Spleen (tissue), 11 donors: ENCODE data around the gene DECR2. TPM values are rescaled to one million over a fixed set of nuclear protein-coding genes. Genes with fewer than 3 reads are reported as not detected.
A peak's percentile ranks its signal among the peaks of the same experiment; 100 is the strongest.

ENCODE experiments used
- DNase-seq: peaks from one replicate; pipeline ENCODE4 v3.0.0-alpha.2; 2020
- H3K27ac ChIP-seq, 8 donors: fragments of 200-600 bp; sonication (generic) in 7 of 8; 1 replicate in 4 of 8; 2 replicates in 4 of 8; pipeline versions ENCODE4 v1.5.0 to v1.8.0; 2016 to 2021; ENCODE audit warnings: inconsistent platforms in 4 of 8, mild to moderate bottlenecking in 4 of 8, moderate library complexity in 1 of 8
- H3K27me3 ChIP-seq, 7 donors: fragments of 200-600 bp; sonication (generic) in 6 of 7; replicated peaks in 1 of 7; 1 replicate in 4 of 7; 2 replicates in 3 of 7; pipeline versions ENCODE4 v1.5.0 to v1.8.0; 2016 to 2021; ENCODE audit warnings: inconsistent platforms in 3 of 7, mild to moderate bottlenecking in 1 of 7
- H3K36me3 ChIP-seq, 6 donors: fragments of 200-600 bp; sonication (generic) in 5 of 6; 1 replicate in 4 of 6; 2 replicates in 2 of 6; pipeline versions ENCODE4 v1.5.0 to v1.8.0; 2016 to 2021; ENCODE audit warnings: inconsistent platforms in 2 of 6
- H3K4me1 ChIP-seq, 6 donors: fragments of 200-600 bp; sonication (generic) in 5 of 6; 1 replicate in 3 of 6; 2 replicates in 3 of 6; pipeline versions ENCODE4 v1.5.0 to v1.8.0; 2016 to 2021; ENCODE audit warnings: inconsistent platforms in 3 of 6
- H3K4me3 ChIP-seq, 8 donors: fragments of 200-600 bp; sonication (generic) in 7 of 8; 1 replicate in 4 of 8; 2 replicates in 4 of 8; pipeline versions ENCODE4 v1.5.0 to v1.8.0; 2016 to 2021; ENCODE audit warnings: inconsistent platforms in 4 of 8, mild to moderate bottlenecking in 4 of 8, moderate library complexity in 2 of 8
- H3K9me3 ChIP-seq, 8 donors: fragments of 200-600 bp; sonication (generic) in 7 of 8; 1 replicate in 4 of 8; 2 replicates in 4 of 8; pipeline versions ENCODE4 v1.5.0 to v1.8.0; 2016 to 2021; ENCODE audit warnings: inconsistent platforms in 4 of 8
- POLR2A ChIP-seq, 3 donors: fragments of 450-650 bp; IDR thresholded peaks; one replicate each; pipeline ENCODE4 v1.5.1; 2017; ENCODE audit warnings: antibody characterized with exemption in 3 of 3, mild to moderate bottlenecking in 1 of 3
- POLR2AphosphoS5 ChIP-seq, 3 donors: sonication (generic); formaldehyde crosslinking; IDR thresholded peaks; one replicate each; pipeline ENCODE4 v1.5.1; 2017; ENCODE audit warnings: antibody characterized with exemption in 3 of 3
- WGBS, 5 donors: extraction: QIAGEN DNeasy Blood & Tissue Kit in 3 of 5; methylation state at CpG; one replicate each; pipeline versions ENCODE4 v1.1.5 to v1.1.7; 2013 to 2018; 5-methylcytosine and 5-hydroxymethylcytosine counted together
- intact Hi-C: fragments of 100-400 bp; cut with DNase I; formaldehyde crosslinking; loops from one replicate; pipeline ENCODE4 v1.15.0; 2023; ENCODE audit warnings: low total_unique reads
- polyA plus RNA-seq, 3 donors: library from polyadenylated mRNA; stranded (reverse); fragments of 200-250 nt; gene quantifications; one replicate each; pipeline ENCODE4 v1.2.1, GENCODE V29; 2013
- total RNA-seq, 7 donors: library from RNA; depleted of rRNA in 3 of 7; stranded (reverse); fragments of >200 nt in 3 of 7; fragmentation: NEBNext Ultra II Directional in 4 of 7; extraction: Animal tissue kit (Norgen Biotek cat#: 25700) in 4 of 7; gene quantifications; one replicate each; pipeline versions ENCODE4 v1.1.0 to v1.2.1, GENCODE V29; 2016 to 2021
- TF ChIP-seq, protein P1 (sequence below), 11 experiments: fragments of 200-600 bp in 7 of 11; fragments of 450-650 bp in 4 of 11; sonication (generic) in 4 of 11; IDR thresholded peaks in 8 of 11; conservative IDR thresholded peaks in 3 of 11; 1 replicate in 7 of 11; 2 replicates in 4 of 11; pipeline versions ENCODE4 v1.4.0 to v1.8.0; 2016 to 2021; ENCODE audit warnings: antibody characterized with exemption in 11 of 11, inconsistent platforms in 4 of 11, mild to moderate bottlenecking in 1 of 11
- donor health status: healthy with polysubstance abuse.
- donor health status: DM: no; HTN: no; CAD: no; lungs with moderate emphysema.
- donor health status: DM: no; HTN: no; CAD: no.
- donor health status: Bipolar disorder and iron deficiency.
- donor health status: healthy.
- donor health status: DM: no; HTN: no; CAD: no.
- donor health status: DM: yes; HTN: yes; CAD: no.

DECR2 gene
- total and polyA plus RNA-seq, 10 donors: 8.9 to 19.5 (median 12.0) TPM

DNA sequence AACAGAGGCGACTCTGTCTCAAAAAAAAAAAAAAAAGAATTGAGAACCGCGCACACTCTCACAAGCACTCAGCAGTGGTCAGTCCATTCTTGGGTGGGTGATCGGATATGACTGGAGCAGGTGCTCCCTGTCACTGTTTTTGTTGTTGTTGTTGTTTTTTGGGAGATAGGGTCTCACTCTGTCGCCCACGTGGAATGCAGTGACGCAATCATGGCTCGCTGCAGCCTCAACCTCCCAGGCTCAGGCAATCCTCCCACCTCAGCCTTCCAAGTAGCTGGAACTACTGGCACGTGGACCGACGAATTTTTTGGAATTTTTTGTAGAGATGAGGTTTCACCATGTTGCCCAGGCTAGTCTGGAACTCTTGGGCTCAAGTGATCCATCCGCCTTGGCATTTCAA lies 53.8 kb downstream of the DECR2 start:
- TF ChIP-seq POLR2A (IDR thresholded peaks at IDR 0.05): no peak
- TF ChIP-seq, protein P1, sequence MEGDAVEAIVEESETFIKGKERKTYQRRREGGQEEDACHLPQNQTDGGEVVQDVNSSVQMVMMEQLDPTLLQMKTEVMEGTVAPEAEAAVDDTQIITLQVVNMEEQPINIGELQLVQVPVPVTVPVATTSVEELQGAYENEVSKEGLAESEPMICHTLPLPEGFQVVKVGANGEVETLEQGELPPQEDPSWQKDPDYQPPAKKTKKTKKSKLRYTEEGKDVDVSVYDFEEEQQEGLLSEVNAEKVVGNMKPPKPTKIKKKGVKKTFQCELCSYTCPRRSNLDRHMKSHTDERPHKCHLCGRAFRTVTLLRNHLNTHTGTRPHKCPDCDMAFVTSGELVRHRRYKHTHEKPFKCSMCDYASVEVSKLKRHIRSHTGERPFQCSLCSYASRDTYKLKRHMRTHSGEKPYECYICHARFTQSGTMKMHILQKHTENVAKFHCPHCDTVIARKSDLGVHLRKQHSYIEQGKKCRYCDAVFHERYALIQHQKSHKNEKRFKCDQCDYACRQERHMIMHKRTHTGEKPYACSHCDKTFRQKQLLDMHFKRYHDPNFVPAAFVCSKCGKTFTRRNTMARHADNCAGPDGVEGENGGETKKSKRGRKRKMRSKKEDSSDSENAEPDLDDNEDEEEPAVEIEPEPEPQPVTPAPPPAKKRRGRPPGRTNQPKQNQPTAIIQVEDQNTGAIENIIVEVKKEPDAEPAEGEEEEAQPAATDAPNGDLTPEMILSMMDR (IDR thresholded peaks at IDR 0.05 in 8 of 11, conservative IDR thresholded peaks at IDR 0.05 in 3 of 11): no peak
- no peak for TF ChIP-seq POLR2AphosphoS5 (IDR thresholded peaks at IDR 0.05)
- intact Hi-C loops: no loop called here
- no peak overlapping the region for H3K4me3 ChIP-seq
- WGBS, 5 donors: 90 to 96% (median 94%) methylated on average over 11 to 12 of the region's 12 CpGs
- no peak for DNase-seq
- peaks cover 0 to 12% (median 0%) of the 10 kb centered on the region in 6 donors for H3K4me1 ChIP-seq
- H3K36me3 ChIP-seq: no peaks in the 10 kb centered on the region
- no peak overlapping the region for H3K27ac ChIP-seq
- no peaks in the 10 kb centered on the region for H3K27me3 ChIP-seq
- no peaks in the 10 kb centered on the region for H3K9me3 ChIP-seq

DNA sequence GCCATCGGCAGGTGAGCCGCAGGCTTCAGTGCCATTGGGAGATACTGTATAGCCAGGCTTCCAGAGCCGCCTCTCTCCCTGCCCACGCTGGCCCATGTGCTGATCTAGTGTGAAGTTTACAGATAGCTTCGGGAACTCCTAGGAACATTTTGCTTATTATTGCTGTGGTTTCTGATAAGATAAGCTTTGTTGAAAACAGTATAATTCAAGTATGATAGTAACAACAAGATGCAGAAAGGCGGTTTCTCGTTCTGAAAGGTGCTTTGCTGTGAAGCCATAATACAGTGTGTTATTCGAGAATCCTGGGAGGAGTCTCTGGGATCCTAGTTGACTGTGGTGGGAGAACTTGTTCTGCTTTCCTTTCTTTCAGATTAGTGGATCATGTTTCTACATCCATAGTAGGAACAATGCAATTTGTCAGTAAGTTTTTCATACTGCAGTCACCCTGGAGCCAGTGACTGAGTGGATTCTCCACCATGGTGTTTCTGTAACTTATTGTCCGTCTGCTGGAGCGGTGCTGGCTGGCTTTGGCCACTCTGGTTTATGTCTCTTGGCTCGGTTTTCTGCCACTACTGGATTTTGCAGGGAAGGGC lies 55.3 kb downstream of the DECR2 start:
- H3K4me1 ChIP-seq: peaks cover 0 to 15% (median 0%) of the 10 kb centered on the region in 6 donors
- TF ChIP-seq POLR2A (IDR thresholded peaks at IDR 0.05): no peak
- TF ChIP-seq POLR2AphosphoS5 (IDR thresholded peaks at IDR 0.05): no peak
- TF ChIP-seq, protein P1 (IDR thresholded peaks at IDR 0.05 in 8 of 11, conservative IDR thresholded peaks at IDR 0.05 in 3 of 11): no peak
- H3K36me3 ChIP-seq: peaks cover 0 to 15% (median 4%) of the 10 kb centered on the region in 6 donors
- intact Hi-C loops: no loop called here
- no peak overlapping the region for H3K4me3 ChIP-seq
- no peaks in the 10 kb centered on the region for H3K9me3 ChIP-seq
- DNase-seq: no peak
- H3K27ac ChIP-seq: peak overlapping the region in 6 of 8 donors; percentile 16 to 78 (median 48)
- 88 to 94% (median 92%) methylated on average over 11 of the region's 11 CpGs for WGBS, 5 donors
- H3K27me3 ChIP-seq: no peaks in the 10 kb centered on the region

DNA sequence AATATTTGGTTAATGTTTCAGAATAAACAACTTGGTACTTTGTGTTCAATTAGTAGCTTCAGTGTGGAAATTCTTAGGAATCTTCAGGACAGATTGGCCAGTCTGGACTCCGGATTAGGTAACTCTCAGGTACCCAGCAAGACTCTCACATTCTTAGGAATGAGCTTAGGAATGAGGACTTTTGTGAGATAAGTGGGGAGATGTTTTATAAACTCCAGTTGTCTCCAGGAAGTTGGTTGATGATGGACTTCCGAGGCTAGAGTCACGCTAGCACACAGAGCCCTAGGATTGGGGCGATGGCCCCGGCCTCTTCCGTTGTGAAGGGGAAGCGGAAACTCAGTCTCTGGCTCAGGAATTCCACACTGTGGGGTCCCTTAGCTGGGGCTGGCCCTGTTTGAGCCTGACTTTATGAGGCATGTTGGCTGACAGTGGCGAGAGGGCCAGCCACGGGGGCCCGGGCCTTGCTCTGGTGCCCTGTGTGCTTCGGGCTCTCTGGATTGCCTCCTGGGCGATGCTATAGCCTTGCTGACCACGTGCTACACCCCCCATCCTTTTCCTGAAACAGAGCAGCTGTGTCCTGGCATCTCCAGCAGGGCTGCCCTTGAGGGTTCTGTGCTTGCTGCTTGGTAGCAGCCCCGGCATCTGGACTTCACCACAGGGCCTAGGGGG lies 56.2 kb downstream of the DECR2 start:
- intact Hi-C loops: no loop called here
- H3K36me3 ChIP-seq: peaks cover 0 to 23% (median 8%) of the 10 kb centered on the region in 6 donors
- H3K9me3 ChIP-seq: no peaks in the 10 kb centered on the region
- H3K4me3 ChIP-seq: no peak overlapping the region
- TF ChIP-seq POLR2AphosphoS5 (IDR thresholded peaks at IDR 0.05): peak; percentile 10 to 47 (median 40)
- TF ChIP-seq, protein P1 (IDR thresholded peaks at IDR 0.05 in 8 of 11, conservative IDR thresholded peaks at IDR 0.05 in 3 of 11): no peak
- no peak for TF ChIP-seq POLR2A (IDR thresholded peaks at IDR 0.05)
- peaks cover 0 to 15% (median 0%) of the 10 kb centered on the region in 6 donors for H3K4me1 ChIP-seq
- no peak for DNase-seq
- peak overlapping the region in 6 of 8 donors; percentile 16 to 78 (median 48) for H3K27ac ChIP-seq
- 65 to 83% (median 68%) methylated on average over 13 to 14 of the region's 14 CpGs for WGBS, 5 donors
- H3K27me3 ChIP-seq: no peaks in the 10 kb centered on the region

DNA sequence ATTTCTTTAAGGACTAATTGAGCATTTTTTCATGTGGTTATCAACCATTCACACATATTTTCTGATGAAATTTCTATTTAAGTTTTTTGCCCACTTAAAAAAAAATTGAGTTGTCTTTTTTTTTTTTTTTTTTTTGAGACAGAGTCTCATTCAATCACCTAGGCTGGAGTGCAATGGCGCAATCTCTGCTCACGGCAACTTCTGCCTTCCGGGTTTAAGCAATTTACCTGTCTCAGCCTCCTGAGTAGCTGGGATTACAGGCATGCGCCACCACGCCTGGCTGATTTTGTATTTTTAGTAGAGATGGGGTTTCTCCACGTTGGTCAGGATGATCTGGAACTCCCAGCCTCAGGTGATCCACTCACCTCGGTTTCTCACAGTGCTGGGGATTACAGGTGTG lies 58.1 kb downstream of the DECR2 start:
- Histone ChIP-seq H3K36me3 (peaks cover 0 to 35% (median 8%) of the 10 kb centered on the region in 6 donors), H3K4me3 (no peak overlapping the region), H3K9me3 (no peaks in the 10 kb centered on the region), H3K27me3 (no peaks in the 10 kb centered on the region), H3K27ac (no peak overlapping the region), H3K4me1 (peaks cover 0 to 15% (median 0%) of the 10 kb centered on the region in 6 donors)
- TF ChIP-seq POLR2A (IDR thresholded peaks at IDR 0.05): no peak
- TF ChIP-seq, protein P1 (IDR thresholded peaks at IDR 0.05 in 8 of 11, conservative IDR thresholded peaks at IDR 0.05 in 3 of 11): no peak
- no peak for TF ChIP-seq POLR2AphosphoS5 (IDR thresholded peaks at IDR 0.05)
- no peak for DNase-seq
- intact Hi-C loops: no loop called here
- WGBS, 5 donors: 76 to 92% (median 81%) methylated on average over 7 of the region's 7 CpGs
